Activated CD4-positive, CD25-positive, alpha-beta regulatory T cell treated with anti-CD3 and anti-CD28 coated beads, Interleukin-2, amount 50 U/mL, for 72 hours (primary cell): Measurements from ENCODE around the gene ZNF624.
"Not testable (repeated sequence)": the region's sequence is repeated elsewhere in the genome, so short reads cannot be mapped to it uniquely, and the experiment has no call there.

ENCODE experiments used
- DNase-seq: peaks from one replicate; pipeline ENCODE4 v3.0.0; 2021

ZNF624 gene

GRCh38 chr17:16653367-16654041 lies at the start of gene ZNF624:
Gene ZNF624, minus strand, starts transcription at chr17:16653850.
- peak; percentile 89 for DNase-seq

- not testable (repeated sequence) for DNase-seq
These were observed 44.0 kb upstream of the ZNF624 start for GRCh38 chr17:16697603-16698002.

GRCh38 chr17:16690447-16690846 lies 36.8 kb upstream of the ZNF624 start:
- DNase-seq: not testable (repeated sequence)

- peak; percentile 56 for DNase-seq
These were observed 36.2 kb upstream of the ZNF624 start, which contains the start of gene CCDC144A for GRCh38 chr17:16689731-16690281. Gene CCDC144A, plus strand, starts transcription at chr17:16690241. Its CDS starts 160 bp downstream, at chr17:16690401.

- not testable (repeated sequence) for DNase-seq
These were observed 33.5 kb upstream of the ZNF624 start for GRCh38 chr17:16687151-16687550.

GRCh38 chr17:16686019-16686418 lies 32.4 kb upstream of the ZNF624 start:
- DNase-seq: not testable (repeated sequence)

GRCh38 chr17:16683290-16684138 lies 29.9 kb upstream of the ZNF624 start:
- DNase-seq: not testable (repeated sequence)

GRCh38 chr17:16676676-16677268 lies 23.1 kb upstream of the ZNF624 start:
- no peak for DNase-seq

GRCh38 chr17:16666907-16667636 lies 13.4 kb upstream of the ZNF624 start:
- DNase-seq: not testable (repeated sequence)

GRCh38 chr17:16666553-16666906 lies 12.9 kb upstream of the ZNF624 start:
- DNase-seq: not testable (repeated sequence)

GRCh38 chr17:16662936-16663335 lies 9.3 kb upstream of the ZNF624 start:
- no peak for DNase-seq

GRCh38 chr17:16661217-16661616 lies 7.6 kb upstream of the ZNF624 start:
- no peak for DNase-seq

GRCh38 chr17:16652847-16653366 lies 743 bp downstream of the ZNF624 start:
- no peak for DNase-seq

- no peak for DNase-seq
These were observed 1.4 kb downstream of the ZNF624 start for GRCh38 chr17:16652252-16652651.

GRCh38 chr17:16649585-16649984 lies 4.1 kb downstream of the ZNF624 start:
- DNase-seq: no peak

- no peak for DNase-seq
These were observed 14.2 kb downstream of the ZNF624 start for GRCh38 chr17:16639438-16639837.

- no peak for DNase-seq
These were observed 30.4 kb downstream of the ZNF624 start for GRCh38 chr17:16623282-16623681.

- DNase-seq: no peak
These were observed 30.9 kb downstream of the ZNF624 start for GRCh38 chr17:16622540-16623277.

- no peak for DNase-seq
These were observed 36.1 kb downstream of the ZNF624 start for GRCh38 chr17:16617481-16618060.

- no peak for DNase-seq
These were observed 54.1 kb downstream of the ZNF624 start for GRCh38 chr17:16599537-16599936.
